Retinal pigment epithelial cell (primary cell): ENCODE data around the gene ARL15.

Experiments used
- DNase-seq: peaks from one replicate; pipeline ENCODE4 v3.0.0-alpha.2; 2010; ENCODE audit warnings: low read depth
- H3K4me3 ChIP-seq: 2 replicates; pipeline ENCODE4 v1.5.1; 2011; ENCODE audit warnings: mild to moderate bottlenecking, low read length, control low read depth, moderate library complexity
- CTCF ChIP-seq: conservative IDR thresholded peaks from 2 replicates; pipeline ENCODE4 v1.5.1; 2011; ENCODE audit warnings: low read depth, low read length, control low read depth, inconsistent platforms

Gene ARL15

DNA sequence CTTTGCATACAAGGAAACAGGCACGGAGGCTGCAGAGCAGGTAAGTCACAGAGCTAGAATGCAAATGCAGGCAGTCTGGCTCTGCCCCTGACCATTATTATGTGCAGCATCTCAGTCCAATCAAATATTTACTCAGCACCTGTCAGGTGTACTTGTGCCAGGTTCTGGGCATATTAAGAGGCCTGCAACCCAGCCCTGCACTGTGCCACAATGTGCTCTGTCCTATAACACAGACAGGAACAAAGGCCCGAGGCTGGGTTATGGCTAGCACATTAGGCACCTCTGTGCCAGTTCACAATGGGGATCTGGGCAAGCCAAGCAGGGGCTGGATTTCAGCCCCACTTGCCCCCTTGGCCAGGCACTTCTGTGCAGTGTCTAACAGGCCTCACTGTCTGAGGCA, 14.0 kb downstream of the ARL15 start:
- no peak overlapping the region for H3K4me3 ChIP-seq
- no peak for TF ChIP-seq CTCF
- DNase-seq: no peak

DNA sequence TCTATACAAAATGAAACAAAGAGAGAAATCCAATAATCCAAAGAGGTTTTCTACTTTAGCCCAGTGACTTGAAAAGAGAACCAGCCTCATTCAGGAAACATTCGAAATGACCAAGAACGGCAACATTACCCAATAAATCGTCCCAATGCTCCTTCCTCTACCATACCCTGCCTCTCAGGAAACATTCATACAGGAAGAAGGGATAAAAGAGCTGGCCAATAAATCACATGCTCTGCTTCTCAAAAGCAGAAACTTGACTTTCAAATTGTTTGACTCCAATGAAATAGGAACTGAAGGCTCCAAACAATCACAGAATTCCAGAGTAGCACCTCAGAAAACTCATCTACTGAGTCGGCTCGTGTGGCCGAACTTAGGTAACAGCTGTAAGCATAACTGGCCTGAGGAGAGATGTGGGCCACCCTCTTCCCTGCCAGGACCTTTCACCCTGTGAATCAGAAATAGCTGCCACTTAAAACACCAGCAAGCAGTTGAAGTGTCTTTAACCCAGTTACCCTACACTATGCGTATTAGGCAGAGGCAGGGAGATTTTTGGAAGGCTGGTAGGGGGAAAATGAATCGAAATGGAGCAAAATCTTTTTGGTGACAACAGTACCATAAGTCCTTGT, 14.6 kb downstream of the ARL15 start:
- no peak for DNase-seq
- TF ChIP-seq CTCF: no peak
- H3K4me3 ChIP-seq: no peak overlapping the region

DNA sequence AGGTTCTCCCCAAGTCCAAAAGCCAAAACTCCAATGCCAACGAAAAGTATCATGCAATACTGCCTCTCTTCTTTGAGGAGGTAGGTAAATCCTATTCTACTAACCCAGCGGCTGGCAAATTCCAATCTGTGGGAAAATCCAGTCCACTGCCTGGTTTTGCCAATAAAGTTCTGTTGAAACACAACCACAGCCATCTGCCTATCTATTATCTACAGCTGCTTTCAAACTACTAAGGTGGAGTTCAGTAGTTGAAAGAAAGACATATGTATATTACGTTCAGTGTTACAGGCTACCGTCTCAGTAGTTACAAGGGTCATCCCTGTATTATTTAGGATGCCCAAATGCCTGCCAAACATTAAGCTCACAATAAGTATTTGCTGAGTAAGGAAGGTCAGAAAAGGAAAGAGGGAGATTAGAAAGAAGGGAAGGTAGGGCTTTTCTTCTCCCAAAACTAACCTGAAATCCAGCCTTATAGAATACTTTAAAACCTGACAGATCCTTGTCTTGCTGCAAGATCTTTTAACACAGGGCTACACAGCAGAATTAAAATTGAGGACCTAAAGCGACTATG, 16.2 kb downstream of the ARL15 start:
- TF ChIP-seq CTCF: no peak

DNA sequence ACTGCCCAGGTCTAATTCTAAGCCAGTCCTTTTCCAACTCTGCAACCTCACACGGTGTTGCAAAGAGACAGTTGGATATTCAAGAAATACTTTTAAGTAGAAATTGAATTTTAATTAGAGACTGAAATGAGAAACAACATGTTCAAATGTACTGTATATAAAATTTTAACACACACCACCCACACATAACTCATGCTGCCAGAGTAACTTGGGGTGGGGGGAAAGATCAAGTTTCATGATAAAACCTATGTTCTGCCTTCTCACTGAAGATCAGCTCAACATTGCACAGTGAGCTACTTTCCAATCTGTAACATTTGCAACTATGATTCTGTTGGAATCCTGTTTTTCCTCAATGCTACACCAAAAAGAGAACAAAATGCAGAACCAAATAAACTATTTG, 17.5 kb downstream of the ARL15 start:
- TF ChIP-seq CTCF: no peak
- no peak for DNase-seq
- no peak overlapping the region for H3K4me3 ChIP-seq

More for the DNA sequence above, 16.2 kb downstream of the ARL15 start:
- no peak for DNase-seq
- H3K4me3 ChIP-seq: no peak overlapping the region

DNA sequence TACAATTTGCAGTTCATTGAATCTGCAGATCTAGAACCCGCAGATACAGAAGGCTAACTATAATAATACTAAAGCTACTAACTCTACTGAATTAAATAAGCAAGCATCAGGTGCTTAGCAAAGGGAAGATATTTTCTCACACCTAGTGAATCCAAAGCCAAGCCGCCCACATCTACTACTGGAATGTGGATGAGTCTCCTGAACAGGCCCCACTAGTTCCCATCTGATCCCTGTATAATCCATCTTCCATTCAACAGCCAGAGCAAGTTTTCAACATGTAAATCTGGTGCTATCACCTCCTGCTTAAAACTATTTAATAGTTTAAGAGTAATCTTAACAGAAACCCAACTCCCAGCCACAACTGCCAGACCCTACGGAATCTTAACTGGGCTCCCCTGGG, 18.9 kb downstream of the ARL15 start:
- DNase-seq: no peak
- TF ChIP-seq CTCF: no peak
- no peak overlapping the region for H3K4me3 ChIP-seq

DNA sequence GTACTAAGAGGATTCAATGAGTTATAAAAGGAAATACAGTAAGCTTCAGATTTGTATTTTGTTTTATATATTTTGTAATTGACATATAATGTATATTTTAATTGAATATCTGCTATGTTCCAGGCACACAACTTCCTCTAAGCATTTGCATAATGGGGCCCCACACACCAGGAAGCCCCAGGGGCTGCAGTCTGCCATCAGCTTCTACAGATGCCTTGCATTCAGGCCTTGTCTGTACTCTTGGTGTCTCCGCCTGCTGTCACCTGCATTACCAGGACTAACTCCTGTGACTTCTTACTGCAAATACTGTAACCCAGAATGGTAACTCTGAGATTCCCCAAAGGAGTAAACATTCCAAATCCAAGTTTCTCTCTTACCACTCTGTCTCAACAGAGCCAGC, 20.6 kb downstream of the ARL15 start:
- TF ChIP-seq CTCF: no peak
- DNase-seq: no peak
- no peak overlapping the region for H3K4me3 ChIP-seq

DNA sequence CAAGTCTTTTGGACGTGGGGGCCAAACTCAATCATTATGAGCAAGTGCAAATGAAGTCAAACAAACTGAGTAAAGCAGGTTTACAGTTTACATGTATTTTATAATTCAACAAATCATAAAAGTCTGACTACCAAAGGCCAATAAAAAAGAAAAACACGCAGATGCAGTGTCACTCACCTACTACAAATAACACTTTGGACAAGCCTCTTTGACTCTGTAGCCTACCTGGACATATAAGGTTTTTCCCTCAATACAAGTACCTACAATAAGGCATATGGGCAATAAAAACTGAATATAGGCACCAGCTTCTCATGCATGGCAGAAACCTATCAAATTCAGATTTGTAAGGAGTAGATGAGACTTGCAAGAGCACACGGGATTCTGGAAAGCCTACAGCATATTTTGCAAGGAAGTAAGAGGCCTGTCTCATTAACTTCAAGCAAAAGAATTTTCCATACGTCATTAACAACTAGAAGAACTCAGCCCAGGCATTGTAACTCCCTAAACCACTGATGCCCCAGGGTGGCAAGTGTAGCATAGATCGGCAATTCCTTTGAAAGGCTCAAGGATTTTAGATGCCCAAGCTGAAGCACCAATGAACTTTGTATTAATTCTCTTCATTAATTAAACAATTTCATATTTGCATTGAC, 21.7 kb downstream of the ARL15 start:
- H3K4me3 ChIP-seq: no peak overlapping the region
- no peak for TF ChIP-seq CTCF
- DNase-seq: no peak
